Ishikawa (cell line): Measurements from ENCODE around the gene GNAT1.

Source experiments
- EP300 ChIP-seq: IDR thresholded peaks from 2 replicates; pipeline ENCODE4 v1.6.1; 2012; ENCODE audit warnings: borderline replicate concordance
- FOXM1 ChIP-seq: IDR thresholded peaks from 2 replicates; pipeline ENCODE4 v1.6.1; 2012; ENCODE audit warnings: low read depth, borderline replicate concordance
- MAX ChIP-seq: IDR thresholded peaks from 2 replicates; pipeline ENCODE4 v1.6.1; 2012
- NFIC ChIP-seq: IDR thresholded peaks from 2 replicates; pipeline ENCODE4 v1.6.1; 2012
- RAD21 ChIP-seq: IDR thresholded peaks from 2 replicates; pipeline ENCODE4 v1.6.1; 2012; ENCODE audit warnings: low read depth
- REST ChIP-seq: IDR thresholded peaks from 2 replicates; pipeline ENCODE4 v1.6.1; 2012; ENCODE audit warnings: low read depth, mild to moderate bottlenecking
- TAF1 ChIP-seq: IDR thresholded peaks from 2 replicates; pipeline ENCODE4 v1.6.1; 2012; ENCODE audit warnings: low read depth, mild to moderate bottlenecking
- TEAD4 ChIP-seq: IDR thresholded peaks from 2 replicates; pipeline ENCODE4 v1.6.1; 2012
- USF1 ChIP-seq: IDR thresholded peaks from 2 replicates; pipeline ENCODE4 v1.6.1; 2012
- YY1 ChIP-seq: IDR thresholded peaks from 2 replicates; pipeline ENCODE4 v1.6.1; 2012; ENCODE audit warnings: low read depth
- ZBTB7A ChIP-seq: IDR thresholded peaks from 2 replicates; pipeline ENCODE4 v1.6.1; 2012; ENCODE audit warnings: low read depth

GRCh38 chr3:50171540-50172301, 19.7 kb upstream of the GNAT1 start:
- TF ChIP-seq FOXM1, result no peak
- TF ChIP-seq MAX, result no peak
- TF ChIP-seq EP300, result no peak; the same call in 1 of the 2 replicates
- TF ChIP-seq RAD21, result no peak
- no peak for TF ChIP-seq YY1
- TF ChIP-seq ZBTB7A, result no peak
- no peak for TF ChIP-seq TEAD4
- 0 out of 2 replicates have a peak, but pooled peaks have one; percentile 12 for TF ChIP-seq NFIC
- TF ChIP-seq TAF1, result no peak
- no peak for TF ChIP-seq USF1
- TF ChIP-seq REST, result no peak
